A549 (cell line): Measurements from ENCODE around the gene TM4SF1. TPM values are rescaled to one million over a fixed set of nuclear protein-coding genes. Genes with fewer than 3 reads are reported as not detected.

Experiments used
- ATAC-seq, 2 experiments: fragments of 200-7000 bp in 1 of 2; fragments of >200 bp in 1 of 2; cut with Nextera tagmentation in 1 of 2; cut with Tn5 transposase in 1 of 2; 3 replicates each; pipeline versions ENCODE4 v1.8.0 to v1.9.1; 2018 to 2020; ENCODE audit warnings: mild to moderate bottlenecking in 1 of 2, moderate library complexity in 1 of 2
- CTCF ChIA-PET: fragments of 300-600 bp; sonication (Branson Sonifier 250); formaldehyde crosslinking; extraction: SDS; loops from one replicate; lab custom pipeline; 2021; ENCODE audit warnings: antibody characterized with exemption, inconsistent platforms; lab: Yijun Ruan, JAX
- POLR2A ChIA-PET: fragments of 350-600 bp; formaldehyde crosslinking; extraction: SDS; loops from one replicate; lab custom pipeline; 2021; ENCODE audit warnings: antibody characterized with exemption, inconsistent platforms; lab: Yijun Ruan, JAX
- DNase-seq, 2 experiments: peaks; one replicate each; pipeline versions ENCODE4 v3.0.0 to v3.0.0-alpha.2; 2011 to 2016; ENCODE audit warnings: low read depth in 1 of 2, low spot score in 1 of 2
- FAIRE-seq: peaks from 2 replicates; lab custom pipeline; 2011; peaks lifted over from hg19 to GRCh38; lab: Jason Lieb, UNC
- H3K27ac ChIP-seq, 2 experiments: fragments of >200 bp; sonication (Bioruptor Twin); formaldehyde crosslinking; 3 replicates each; pipeline ENCODE4 v1.5.1; 2016 to 2017
- H3K4me1 ChIP-seq: fragments of >200 bp; sonication (Bioruptor Twin); formaldehyde crosslinking; 3 replicates; pipeline ENCODE4 v1.6.1; 2016
- H3K4me2 ChIP-seq: fragments of >200 bp; sonication (Bioruptor Twin); formaldehyde crosslinking; 3 replicates; pipeline ENCODE4 v1.6.1; 2016
- H3K4me3 ChIP-seq: fragments of >200 bp; sonication (Bioruptor Twin); formaldehyde crosslinking; 3 replicates; pipeline ENCODE4 v1.5.1; 2016
- H3K9me3 ChIP-seq: fragments of >200 bp; sonication (Bioruptor Twin); formaldehyde crosslinking; 3 replicates; pipeline ENCODE4 v1.6.1; 2016
- ATOH8 ChIP-seq: fragments of 250-450 bp; sonication (Bioruptor Pico); IDR thresholded peaks from 2 replicates; pipeline ENCODE4 v1.5.0; 2020; ENCODE audit warnings: low read depth, mild to moderate bottlenecking, moderate library complexity
- BCL3 ChIP-seq: fragments of >200 bp; sonication (Bioruptor Twin); formaldehyde crosslinking; IDR thresholded peaks from 3 replicates; pipeline ENCODE4 v1.6.1; 2016
- CEBPB ChIP-seq, 2 experiments: fragments of >200 bp in 1 of 2; sonication (Bioruptor Twin) in 1 of 2; formaldehyde crosslinking in 1 of 2; IDR thresholded peaks; 2 replicates each; pipeline ENCODE4 v1.6.1; 2012 to 2016
- E2F6 ChIP-seq: IDR thresholded peaks from 2 replicates; pipeline ENCODE4 v1.6.1; 2012; ENCODE audit warnings: low read depth, borderline replicate concordance
- EP300 ChIP-seq, 2 experiments: fragments of >200 bp; sonication (Bioruptor Twin); formaldehyde crosslinking; IDR thresholded peaks; 2 replicates in 1 of 2; 3 replicates in 1 of 2; pipeline ENCODE4 v1.6.1; 2016 to 2017
- FOSL2 ChIP-seq, 2 experiments: fragments of 450-650 bp in 1 of 2; fragments of >200 bp in 1 of 2; sonication (Bioruptor Twin) in 1 of 2; formaldehyde crosslinking; IDR thresholded peaks; 2 replicates each; pipeline versions ENCODE4 v1.5.0 to v1.6.1; 2016 to 2020; ENCODE audit warnings: mild to moderate bottlenecking in 1 of 2, moderate library complexity in 1 of 2
- GATA3 ChIP-seq: IDR thresholded peaks from 2 replicates; pipeline ENCODE4 v1.6.1; 2012; ENCODE audit warnings: borderline replicate concordance
- HES2 ChIP-seq: fragments of >200 bp; sonication (Bioruptor Twin); formaldehyde crosslinking; IDR thresholded peaks from 2 replicates; pipeline ENCODE4 v1.6.1; 2016
- HEYL ChIP-seq: fragments of 250-450 bp; sonication (Bioruptor Pico); IDR thresholded peaks from 2 replicates; pipeline ENCODE4 v1.8.0; 2021; ENCODE audit warnings: mild to moderate bottlenecking, moderate library complexity
- JUN ChIP-seq, 2 experiments: fragments of >200 bp; sonication (Bioruptor Twin); formaldehyde crosslinking; IDR thresholded peaks; 2 replicates in 1 of 2; 3 replicates in 1 of 2; pipeline ENCODE4 v1.6.1; 2016 to 2017
- JUNB ChIP-seq: fragments of >200 bp; sonication (Bioruptor Twin); formaldehyde crosslinking; IDR thresholded peaks from 2 replicates; pipeline ENCODE4 v1.6.1; 2016
- NFE2L2 ChIP-seq: fragments of 150-350 bp; conservative IDR thresholded peaks from 2 replicates; pipeline ENCODE4 v1.6.1; 2014; ENCODE audit warnings: low read length
- NR3C1 ChIP-seq: fragments of >200 bp; sonication (Bioruptor Twin); formaldehyde crosslinking; IDR thresholded peaks from 3 replicates; pipeline ENCODE4 v1.6.1; 2017
- PBX3 ChIP-seq: IDR thresholded peaks from 2 replicates; pipeline ENCODE4 v1.6.1; 2012
- REST ChIP-seq: fragments of 200-600 bp; sonication (generic); IDR thresholded peaks from 2 replicates; pipeline ENCODE4 v1.6.1; 2016; ENCODE audit warnings: antibody characterized with exemption, mild to moderate bottlenecking, moderate library complexity
- SMC3 ChIP-seq: fragments of >200 bp; sonication (Bioruptor Twin); formaldehyde crosslinking; IDR thresholded peaks from 3 replicates; pipeline ENCODE4 v1.6.1; 2018; ENCODE audit warnings: inconsistent platforms
- ZFP36 ChIP-seq: fragments of 450-650 bp; IDR thresholded peaks from 2 replicates; pipeline ENCODE4 v1.6.1; 2014; ENCODE audit warnings: borderline replicate concordance; ENCODE audit not compliant: partially characterized antibody
- ZNF302 ChIP-seq: fragments of 250-450 bp; sonication (Bioruptor Pico); IDR thresholded peaks from 2 replicates; pipeline ENCODE4 v1.9.0; 2021; ENCODE audit warnings: inconsistent platforms, mild to moderate bottlenecking, moderate library complexity
- WGBS: methylation state at CpG from one replicate; pipeline ENCODE4 v1.1.6; 2017; ENCODE audit errors: missing lambda C conversion rate; 5-methylcytosine and 5-hydroxymethylcytosine counted together
- polyA plus RNA-seq, 4 experiments: library from polyadenylated mRNA; depleted of rRNA in 3 of 4; stranded (reverse); fragments of >200 nt; fragmentation: RNase III in 1 of 4; extraction: RNeasy Plus Mini Kit Qiagen cat#74134 plus additional on column Dnase treatment in 1 of 4; gene quantifications; 2 replicates in 3 of 4; 3 replicates in 1 of 4; pipeline ENCODE4 v1.2.3, GENCODE V29; 2011 to 2017

TM4SF1 gene
- polyA plus RNA-seq, 2 of the 4 experiments (the other 2 are of a cell fraction), result 828 to 1,208 TPM

GRCh38 chr3:149395107-149396089, 17.9 kb upstream of the TM4SF1 start:
- peak overlapping the region; percentile 65 for H3K4me2 ChIP-seq

More at GRCh38 chr3:149395107-149396089, 17.9 kb upstream of the TM4SF1 start:
- WGBS, result 28% methylated on average over 4 of the region's 4 CpGs
- TF ChIP-seq SMC3, result no peak
- TF ChIP-seq FOSL2 (IDR thresholded peaks at IDR 0.05), result peak; percentile 65
- peak; percentile 88 for TF ChIP-seq FOSL2 (CRISPR knock-in tag; IDR thresholded peaks at IDR 0.05)
- no peak for TF ChIP-seq NFE2L2
- TF ChIP-seq ZNF302 (CRISPR knock-in tag), result no peak
- TF ChIP-seq HES2, result 0 out of 2 replicates have a peak, but pooled peaks have one; percentile 23
- TF ChIP-seq ATOH8, result no peak
- peak; percentile 73 to 86 for TF ChIP-seq CEBPB (IDR thresholded peaks at IDR 0.05)
- no peak for TF ChIP-seq ZFP36
- TF ChIP-seq PBX3, result no peak
- TF ChIP-seq E2F6, result no peak
- TF ChIP-seq HEYL (CRISPR knock-in tag), result no peak
- TF ChIP-seq EP300 (IDR thresholded peaks at IDR 0.05), result peak in 1 of 2 experiments; percentile 60; a peak in 1 of 5 replicates
- TF ChIP-seq BCL3, result peak; percentile 50; the same call in 1 of the 3 replicates
- TF ChIP-seq GATA3, result peak; percentile 59; the same call in 1 of the 2 replicates
- TF ChIP-seq JUNB, result peak; percentile 81
- TF ChIP-seq REST, result no peak
- 0 out of 5 replicates have a peak, but pooled peaks of 1 of the 2 experiments have one; percentile 21 for TF ChIP-seq JUN (IDR thresholded peaks at IDR 0.05)
- TF ChIP-seq NR3C1, result no peak
- H3K4me3 ChIP-seq, result no peak overlapping the region
- FAIRE-seq (no peak), DNase-seq (peak in 1 of 2 experiments; percentile 69), ATAC-seq (peak in 1 of 2 experiments; percentile 60; a peak in 3 of 6 replicates)
- peaks cover 67% of the 10 kb centered on the region for H3K4me1 ChIP-seq
- H3K9me3 ChIP-seq, result peaks cover 5% of the 10 kb centered on the region; the same call in 1 of the 3 replicates
- peak overlapping the region; percentile 55 to 73 for H3K27ac ChIP-seq
- POLR2A ChIA-PET, result no interaction called here
- CTCF ChIA-PET, result interaction anchor here (0.9 to 1.1 kb wide), 4 partner anchors 10 to 85 kb away, joined by 3 to 14 read pairs (median 7); no protein-coding TSS in a partner anchor
